ENCODE data around the gene HSD17B12. TPM values are rescaled to one million over a fixed set of nuclear protein-coding genes. Genes with fewer than 3 reads are reported as not detected.

HSD17B12 gene
- total and polyA plus RNA-seq, 2 of the 8 experiments (the other 6 are each of a cell fraction or from before 2014, with no cell fraction given), result 46.0 to 121 TPM

GRCh38 chr11:43697679-43698078 is 17.1 kb downstream of the HSD17B12 start:
- Histone ChIP-seq H3K23me2 (ENCODE audit: low read depth, low read length) (no peaks in the 10 kb centered on the region), H4K5ac (ENCODE audit: insufficient read length, low read depth, low read length) (no peak overlapping the region), H3K4me2 (ENCODE audit: insufficient read depth in 1 of 2, low read depth in 2 of 2, low read length in 2 of 2) (no peak overlapping the region), H2AK5ac (ENCODE audit: low read depth, low read length) (no peak overlapping the region), H4K20me1 (replicated peaks in 1 of 2; ENCODE audit: control insufficient read depth in 1 of 2, insufficient read depth in 2 of 2, low read length in 2 of 2) (peaks cover 0 to 2% of the 10 kb centered on the region in 2 experiments), H2AFZ (ENCODE audit: low read length) (no peak overlapping the region), H2BK120ac (replicated peaks; ENCODE audit: low read depth, low read length) (no peak overlapping the region), H3K36me3 (ENCODE audit: control insufficient read depth in 2 of 4, insufficient read depth in 4 of 4, low read length in 3 of 4) (peaks cover 0 to 3% (median 0%) of the 10 kb centered on the region in 4 experiments; a peak in 2 of 8 replicates), H3K23ac (ENCODE audit: insufficient read length) (no peak overlapping the region), H3K27ac (ENCODE audit: low read depth, low read length) (no peak overlapping the region), H3K14ac (ENCODE audit: insufficient read length) (no peak overlapping the region), H4K91ac (replicated peaks; ENCODE audit: insufficient read length, low read length) (no peak overlapping the region), H2BK12ac (ENCODE audit: low read depth, low read length) (no peak overlapping the region), H2BK15ac (ENCODE audit: low read length) (no peak overlapping the region), H3K27me3 (replicated peaks in 1 of 4; ENCODE audit: control insufficient read depth in 3 of 4, extremely low read depth in 1 of 4, insufficient read depth in 3 of 4, low read length in 3 of 4) (no peaks in the 10 kb centered on the region), H4K8ac (ENCODE audit: extremely low read depth, insufficient read depth, low read length) (no peak overlapping the region), H3K79me2 (ENCODE audit: control insufficient read depth in 1 of 2, insufficient read depth in 2 of 2, low read length in 2 of 2) (peaks cover 6 to 89% of the 10 kb centered on the region in 2 experiments; a peak in 3 of 4 replicates), H2BK20ac (ENCODE audit: low read length) (no peak overlapping the region), H3K79me1 (ENCODE audit: low read depth, low read length) (peaks cover 14% of the 10 kb centered on the region; the same call in 1 of the 2 replicates), H3K4me3 (ENCODE audit: extremely low read depth in 1 of 4, insufficient read depth in 2 of 4, low read depth in 3 of 4, low read length in 4 of 4) (no peak overlapping the region), H3K9ac (replicated peaks in 1 of 4; ENCODE audit: extremely low read depth in 1 of 4, low read depth in 3 of 4, low read length in 3 of 4) (no peak overlapping the region), H2BK5ac (ENCODE audit: low read depth, low read length) (no peak overlapping the region), H3K9me3 (ENCODE audit: insufficient read depth in 2 of 2, low read depth in 1 of 2, low read length in 1 of 2) (no peaks in the 10 kb centered on the region), H3K4ac (replicated peaks; ENCODE audit: insufficient read length, low read depth, low read length) (no peak overlapping the region), H3K18ac (ENCODE audit: extremely low read depth, low read length) (no peak overlapping the region), H3K4me1 (replicated peaks in 1 of 4; ENCODE audit: control insufficient read depth in 3 of 4, insufficient read depth in 4 of 4, low read length in 3 of 4) (no peaks in the 10 kb centered on the region), H3K56ac (replicated peaks; ENCODE audit: insufficient read length, low read depth, low read length) (no peak overlapping the region)
- DNase-seq (ENCODE audit: low read depth in 1 of 2, low spot score in 2 of 2), result no peak
- TF ChIP-seq TAF7 (optimal IDR thresholded peaks at IDR 0.05; ENCODE audit: borderline replicate concordance, low read depth, low read length) (no peak), RAD21 (IDR thresholded peaks at IDR 0.05 in 1 of 2, conservative IDR thresholded peaks at IDR 0.05 in 1 of 2; ENCODE audit: low read depth in 2 of 2, low read length in 2 of 2) (no peak), GTF2F1 (IDR thresholded peaks at IDR 0.05; ENCODE audit: borderline replicate concordance, low read depth, low read length) (no peak), EGR1 (IDR thresholded peaks at IDR 0.05; ENCODE audit: borderline replicate concordance, low read depth, low read length) (no peak), JUN (IDR thresholded peaks at IDR 0.05; ENCODE audit: low read depth, low read length) (no peak), RNF2 (IDR thresholded peaks at IDR 0.05; ENCODE audit: borderline replicate concordance, low read depth, low read length, missing control alignments, poor library complexity, severe bottlenecking) (no peak), TBP (IDR thresholded peaks at IDR 0.05; ENCODE audit: low read depth, low read length) (no peak), ASH2L (IDR thresholded peaks at IDR 0.05; ENCODE audit: low read length) (no peak)
- TF ChIP-seq, protein P1, sequence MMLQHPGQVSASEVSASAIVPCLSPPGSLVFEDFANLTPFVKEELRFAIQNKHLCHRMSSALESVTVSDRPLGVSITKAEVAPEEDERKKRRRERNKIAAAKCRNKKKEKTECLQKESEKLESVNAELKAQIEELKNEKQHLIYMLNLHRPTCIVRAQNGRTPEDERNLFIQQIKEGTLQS (IDR thresholded peaks at IDR 0.05; ENCODE audit: insufficient read depth, low read depth, low read length), result no peak
- ChIA-PET POLR2A (ENCODE audit: partially characterized antibody) (interaction anchor here (1.1 to 1.6 kb wide), 2 partner anchors 11 to 17 kb away, joined by 3 to 5 read pairs; partner anchors contain the start of gene HSD17B12), CTCF (ENCODE audit: partially characterized antibody) (interaction anchor here (1.1 to 1.8 kb wide), 2 partner anchors 11 to 12 kb away, joined by 6 read pairs; no protein-coding TSS in a partner anchor)
- 93% methylated on average over 1 of the region's 1 CpG; no CpG with 5 or more reads in 1 of the 2 experiments for WGBS, 2 experiments (ENCODE audit: extremely low coverage in 1 of 2, insufficient coverage in 1 of 2, insufficient read length in 1 of 2, insufficient replicate concordance in 2 of 2, low coverage in 1 of 2, low lambda C conversion rate in 2 of 2, missing lambda C conversion rate in 1 of 2)
- no peak for FAIRE-seq

Measured in H1 (cell line).